Epithelial cell of proximal tubule (primary cell): Measurements from ENCODE around the gene MCTP2. TPM values are rescaled to one million over a fixed set of nuclear protein-coding genes. Genes with fewer than 3 reads are reported as not detected.

Experiments used
- DNase-seq: peaks from one replicate; pipeline ENCODE4 v3.0.0-alpha.2; 2011; ENCODE audit warnings: low read depth
- H3K4me3 ChIP-seq: 2 replicates; pipeline ENCODE4 v1.5.1; 2011; ENCODE audit warnings: low read depth, mild to moderate bottlenecking, low read length
- CTCF ChIP-seq: conservative IDR thresholded peaks from 2 replicates; pipeline ENCODE4 v1.5.1; 2012; ENCODE audit warnings: low read depth, mild to moderate bottlenecking, low read length
- total RNA-seq: library from RNA; depleted of rRNA; stranded (reverse); fragments of >200 nt; gene quantifications from 2 replicates; pipeline ENCODE4 v1.2.3, GENCODE V29; 2015

Gene MCTP2
- total RNA-seq, 1 donor from 2014 or later, result 7.5 TPM

- no peak for DNase-seq
- no peak overlapping the region for H3K4me3 ChIP-seq
- no peak for TF ChIP-seq CTCF
These were observed 166.0 kb downstream of the MCTP2 start for GRCh38 chr15:94397337-94397736.

GRCh38 chr15:94398001-94398400, 166.6 kb downstream of the MCTP2 start:
- DNase-seq, result no peak
- H3K4me3 ChIP-seq, result no peak overlapping the region
- TF ChIP-seq CTCF, result no peak

- TF ChIP-seq CTCF, result no peak
- H3K4me3 ChIP-seq, result no peak overlapping the region
- DNase-seq, result no peak
These were observed 169.4 kb downstream of the MCTP2 start for GRCh38 chr15:94400526-94401298.

- DNase-seq, result no peak
- no peak for TF ChIP-seq CTCF
- H3K4me3 ChIP-seq, result no peak overlapping the region
These were observed 172.0 kb downstream of the MCTP2 start for GRCh38 chr15:94403331-94403730.

- no peak for DNase-seq
- H3K4me3 ChIP-seq, result no peak overlapping the region
- TF ChIP-seq CTCF, result no peak
These were observed 173.4 kb downstream of the MCTP2 start for GRCh38 chr15:94404733-94405283.

- no peak for TF ChIP-seq CTCF
- H3K4me3 ChIP-seq, result no peak overlapping the region
- no peak for DNase-seq
These were observed 179.9 kb downstream of the MCTP2 start for GRCh38 chr15:94411285-94411684.

GRCh38 chr15:94411846-94412245, 180.5 kb downstream of the MCTP2 start:
- no peak overlapping the region for H3K4me3 ChIP-seq
- DNase-seq, result no peak
- no peak for TF ChIP-seq CTCF
